Hematopoietic multipotent progenitor cell (in vitro differentiated cells): ENCODE data around the gene RUNX2. TPM values are rescaled to one million over a fixed set of nuclear protein-coding genes. Genes with fewer than 3 reads are reported as not detected.

Experiments
- DNase-seq, 3 donors: peaks; one replicate each; pipeline ENCODE4 v3.0.0-alpha.2; 2011 to 2015; ENCODE audit warnings: low read depth in 2 of 3, low spot score in 2 of 3
- total RNA-seq: library from RNA; depleted of rRNA; stranded (reverse); fragments of >200 nt; gene quantifications from one replicate; pipeline ENCODE4 v1.2.3, GENCODE V29; 2012

RUNX2 gene
- total RNA-seq, 1 donor = 26.1 TPM

- DNase-seq = no peak
These were observed 176.8 kb downstream of the RUNX2 start for GRCh38 chr6:45504947-45505346.

GRCh38 chr6:45505470-45505869, 177.3 kb downstream of the RUNX2 start:
- DNase-seq = no peak

- no peak for DNase-seq
These were observed 179.1 kb downstream of the RUNX2 start for GRCh38 chr6:45507186-45507585.

GRCh38 chr6:45509426-45509825, 181.3 kb downstream of the RUNX2 start:
- DNase-seq = no peak

- DNase-seq = no peak
These were observed 184.6 kb downstream of the RUNX2 start for GRCh38 chr6:45512717-45513116.

- DNase-seq = no peak
These were observed 185.1 kb downstream of the RUNX2 start for GRCh38 chr6:45513213-45513618.

GRCh38 chr6:45513843-45514242, 185.7 kb downstream of the RUNX2 start:
- no peak for DNase-seq

- no peak for DNase-seq
These were observed 186.5 kb downstream of the RUNX2 start for GRCh38 chr6:45514454-45515230.

- peak in 1 of 3 donors; percentile 45 for DNase-seq
These were observed 190.0 kb downstream of the RUNX2 start for GRCh38 chr6:45518013-45518720.

- DNase-seq = no peak
These were observed 193.1 kb downstream of the RUNX2 start for GRCh38 chr6:45521226-45521625.

- DNase-seq = no peak
These were observed 194.4 kb downstream of the RUNX2 start for GRCh38 chr6:45522486-45522885.

- DNase-seq = no peak
These were observed 199.1 kb downstream of the RUNX2 start for GRCh38 chr6:45527210-45527609.

- no peak for DNase-seq
These were observed 204.0 kb downstream of the RUNX2 start for GRCh38 chr6:45531999-45532595.

- DNase-seq = peak in 1 of 3 donors; percentile 49
These were observed 204.6 kb downstream of the RUNX2 start for GRCh38 chr6:45532721-45533210.

- no peak for DNase-seq
These were observed 205.3 kb downstream of the RUNX2 start for GRCh38 chr6:45533386-45533785.

GRCh38 chr6:45535933-45536332, 207.8 kb downstream of the RUNX2 start:
- DNase-seq = peak in 2 of 3 donors; percentile 12 to 27

- DNase-seq = no peak
These were observed 209.4 kb downstream of the RUNX2 start for GRCh38 chr6:45537539-45537938.

- DNase-seq = no peak
These were observed 210.8 kb downstream of the RUNX2 start for GRCh38 chr6:45538641-45539547.

GRCh38 chr6:45540375-45540920, 212.3 kb downstream of the RUNX2 start:
- no peak for DNase-seq

GRCh38 chr6:45541934-45542333, 213.8 kb downstream of the RUNX2 start:
- DNase-seq = no peak
